Fibroblast of skin of scalp (primary cell): Measurements from ENCODE around the gene MX2.

Experiments used
- DNase-seq: peaks from one replicate; pipeline ENCODE4 v3.0.0-alpha.2; 2013

The MX2 gene

GRCh38 chr21:41365377-41366107 is 3.7 kb downstream of the MX2 start:
- DNase-seq = no peak

GRCh38 chr21:41366522-41367151 is 4.8 kb downstream of the MX2 start:
- DNase-seq = peak; percentile 67

GRCh38 chr21:41367301-41367944 is 5.6 kb downstream of the MX2 start:
- no peak for DNase-seq

- no peak for DNase-seq
Observed at GRCh38 chr21:41367945-41368734, 6.3 kb downstream of the MX2 start.

GRCh38 chr21:41368735-41369104 is 6.9 kb downstream of the MX2 start:
- DNase-seq = no peak

- peak; percentile 7 for DNase-seq
Observed at GRCh38 chr21:41369105-41369919, 7.5 kb downstream of the MX2 start.

- no peak for DNase-seq
Observed at GRCh38 chr21:41369920-41370839, 8.4 kb downstream of the MX2 start.

GRCh38 chr21:41370840-41371684 is 9.2 kb downstream of the MX2 start:
- no peak for DNase-seq

- no peak for DNase-seq
Observed at GRCh38 chr21:41371685-41372030, 9.8 kb downstream of the MX2 start.

GRCh38 chr21:41373253-41373652 is 11.4 kb downstream of the MX2 start:
- no peak for DNase-seq

- no peak for DNase-seq
Observed at GRCh38 chr21:41373763-41374162, 11.9 kb downstream of the MX2 start.

GRCh38 chr21:41374177-41374712 is 12.4 kb downstream of the MX2 start:
- DNase-seq = no peak

- DNase-seq = no peak
Observed at GRCh38 chr21:41374867-41375533, 13.2 kb downstream of the MX2 start.

GRCh38 chr21:41375875-41376274 is 14.0 kb downstream of the MX2 start:
- DNase-seq = no peak

GRCh38 chr21:41377715-41378114 is 15.9 kb downstream of the MX2 start:
- DNase-seq = no peak

GRCh38 chr21:41378849-41379248 is 17.0 kb downstream of the MX2 start:
- DNase-seq = no peak

GRCh38 chr21:41379901-41380300 is 18.1 kb downstream of the MX2 start:
- no peak for DNase-seq

GRCh38 chr21:41381731-41382130 is 19.9 kb downstream of the MX2 start:
- peak; percentile 6 for DNase-seq
